NCI-H1048 (cell line): ENCODE data around the gene ACSM5.
"Not testable (repeated sequence)": the region's sequence is repeated elsewhere in the genome, so short reads cannot be mapped to it uniquely, and the experiment has no call there.

Experiments used
- DNase-seq: peaks from one replicate; lab custom pipeline; 2025; lab: John Stamatoyannopoulos, UW

The ACSM5 gene

GRCh38 chr16:20451364-20451763 is 42.0 kb downstream of the ACSM5 start, which contains the start of gene ACSM2A:
ACSM2A (plus strand) TSS chr16:20451521; CDS start chr16:20460115, 8,594 bp downstream.
- not testable (repeated sequence) for DNase-seq

GRCh38 chr16:20453633-20454032 is 44.3 kb downstream of the ACSM5 start:
- not testable (repeated sequence) for DNase-seq

- DNase-seq: not testable (repeated sequence)
These were observed 49.9 kb downstream of the ACSM5 start for GRCh38 chr16:20459227-20459626.

- not testable (repeated sequence) for DNase-seq
These were observed 51.0 kb downstream of the ACSM5 start for GRCh38 chr16:20460313-20460712.

GRCh38 chr16:20468954-20469353 is 59.6 kb downstream of the ACSM5 start:
- DNase-seq: not testable (repeated sequence)

- DNase-seq: not testable (repeated sequence)
These were observed 60.6 kb downstream of the ACSM5 start for GRCh38 chr16:20469930-20470329.

GRCh38 chr16:20470732-20471131 is 61.4 kb downstream of the ACSM5 start:
- not testable (repeated sequence) for DNase-seq

GRCh38 chr16:20477188-20477744 is 67.9 kb downstream of the ACSM5 start:
- DNase-seq: not testable (repeated sequence)

- DNase-seq: not testable (repeated sequence)
These were observed 74.7 kb downstream of the ACSM5 start for GRCh38 chr16:20483989-20484388.

- DNase-seq: no peak
These were observed 75.4 kb downstream of the ACSM5 start for GRCh38 chr16:20484726-20485125.

GRCh38 chr16:20485408-20485807 is 76.1 kb downstream of the ACSM5 start:
- no peak for DNase-seq
